Left cardiac atrium (tissue), 4 donors: ENCODE results near the gene SLC29A1. TPM values are rescaled to one million over a fixed set of nuclear protein-coding genes. Genes with fewer than 3 reads are reported as not detected.
"Not testable (repeated sequence)": the region's sequence is repeated elsewhere in the genome, so short reads cannot be mapped to it uniquely, and the experiment has no call there.

Experiments used
- ATAC-seq, 2 donors: fragments of 200-7000 bp; cut with Tn5 transposase; one replicate each; pipeline ENCODE4 v1.9.1; 2020; ENCODE audit warnings: mild to moderate bottlenecking in 2 of 2, moderate library complexity in 2 of 2
- DNase-seq: peaks from one replicate; pipeline ENCODE4 v3.0.0-alpha.2; 2020
- intact Hi-C, 2 donors: fragments of 100-400 bp; cut with DNase I; formaldehyde crosslinking; loops; one replicate each; pipeline versions ENCODE4 v1.14.1 to v1.15.1; 2022 to 2023
- total RNA-seq, 2 donors: library from RNA; stranded (reverse); fragmentation: NEBNext Ultra II Directional; extraction: Animal tissue kit (Norgen Biotek cat#: 25700); gene quantifications; one replicate each; pipeline ENCODE4 v1.2.1, GENCODE V29; 2021
- donor health status: DM: no; HTN: yes; CAD: no.
- donor health status: DM: no; HTN: yes; CAD: no; lungs with severe emphysema.
- donor health status: DM: yes; HTN: yes; CAD: no.
- donor health status: Dilated cardiomyopathy.

Gene SLC29A1
- total RNA-seq, 2 donors from 2014 or later: 115 to 130 TPM

GRCh38 chr6:44230034-44230675 lies 6.8 kb downstream of the SLC29A1 start:
- intact Hi-C loops: loop anchor here (10.0 kb wide), 1 partner anchor 125 kb away; no protein-coding TSS in a partner anchor
- ATAC-seq (no peak), DNase-seq (no peak)

- not testable (repeated sequence) for DNase-seq, ATAC-seq
- intact Hi-C loops: loop anchor here (10.0 kb wide), 1 partner anchor 127 kb away; no protein-coding TSS in a partner anchor
These were observed 8.0 kb downstream of the SLC29A1 start for GRCh38 chr6:44231426-44231825.

GRCh38 chr6:44232676-44233566 lies 9.5 kb downstream of the SLC29A1 start:
- intact Hi-C loops: loop anchor here (10.0 kb wide), 1 partner anchor 128 kb away; no protein-coding TSS in a partner anchor
- ATAC-seq (no peak), DNase-seq (no peak)

GRCh38 chr6:44233567-44234100 lies 10.2 kb downstream of the SLC29A1 start:
- peak; percentile 0 to 1 for ATAC-seq
- DNase-seq: no peak
- intact Hi-C loops: loop anchor here (10.0 kb wide), 1 partner anchor 129 kb away; no protein-coding TSS in a partner anchor

- intact Hi-C loops: loop anchor here (5.0 to 10.0 kb wide), 2 partner anchors 62 to 130 kb away; no protein-coding TSS in a partner anchor
- ATAC-seq (peak; percentile 62 to 67), DNase-seq (peak; percentile 88)
These were observed 11.0 kb downstream of the SLC29A1 start for GRCh38 chr6:44234101-44235025.

DNA sequence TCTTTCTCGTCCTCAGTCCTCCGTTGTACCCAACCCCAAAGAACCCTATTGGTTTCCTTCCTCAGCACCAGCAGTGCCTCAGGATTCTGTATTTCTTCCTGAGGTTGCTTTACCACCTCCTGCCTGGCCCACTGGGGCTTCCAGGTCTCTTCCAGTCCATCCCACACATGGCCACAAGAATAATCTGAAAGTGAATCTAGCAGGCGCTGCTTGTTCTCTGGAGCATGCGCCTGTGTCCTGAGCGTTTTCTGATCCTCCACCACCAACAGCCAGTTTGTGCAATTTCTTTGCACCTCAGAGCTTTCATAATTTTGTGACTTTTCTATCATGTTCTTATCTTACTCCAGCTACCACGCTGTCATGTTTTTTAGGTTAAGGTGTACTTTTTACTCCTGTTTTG lies 11.9 kb downstream of the SLC29A1 start:
- no peak for ATAC-seq
- intact Hi-C loops: loop anchor here (5.0 to 10.0 kb wide), 2 partner anchors 63 to 130 kb away; no protein-coding TSS in a partner anchor
- DNase-seq: no peak

DNA sequence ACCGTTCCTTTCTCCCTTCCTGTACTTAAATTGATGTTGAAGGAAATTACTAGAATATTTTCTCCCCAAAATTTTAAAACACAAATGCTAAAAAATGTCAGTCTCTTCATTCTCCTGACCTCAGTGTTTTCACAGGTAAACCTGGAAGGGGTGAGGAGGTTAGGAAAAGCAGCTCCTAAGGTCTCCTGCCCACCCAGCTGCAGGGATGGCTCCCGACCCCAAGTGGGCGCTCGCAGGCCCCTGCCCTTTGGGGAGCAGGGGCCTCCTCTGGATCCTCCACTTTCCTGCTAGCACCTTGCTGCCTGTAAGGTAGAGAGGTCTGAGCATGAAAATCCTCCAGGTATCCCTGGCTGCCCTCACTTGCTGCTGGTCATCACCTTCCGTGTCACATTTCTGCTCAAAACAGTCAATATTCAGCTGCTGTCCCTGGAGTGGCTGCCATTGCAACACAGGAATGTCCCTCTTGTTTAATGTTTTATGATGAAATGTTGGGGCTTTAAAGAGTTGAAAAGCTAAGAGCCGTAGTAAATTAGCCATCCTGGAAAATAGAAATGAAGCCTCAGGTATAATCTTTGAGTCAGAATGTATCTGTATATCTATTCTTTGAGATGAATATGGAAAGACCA lies 12.6 kb downstream of the SLC29A1 start:
- intact Hi-C loops: loop anchor here (5.0 to 10.0 kb wide), 2 partner anchors 64 to 131 kb away; no protein-coding TSS in a partner anchor
- peak; percentile 7 for DNase-seq
- no peak for ATAC-seq

GRCh38 chr6:44237021-44237812 lies 13.8 kb downstream of the SLC29A1 start:
- ATAC-seq (peak; percentile 80 to 91), DNase-seq (peak; percentile 92)
- intact Hi-C loops: loop anchor here (5.0 to 10.0 kb wide), 2 partner anchors 65 to 132 kb away; no protein-coding TSS in a partner anchor

DNA sequence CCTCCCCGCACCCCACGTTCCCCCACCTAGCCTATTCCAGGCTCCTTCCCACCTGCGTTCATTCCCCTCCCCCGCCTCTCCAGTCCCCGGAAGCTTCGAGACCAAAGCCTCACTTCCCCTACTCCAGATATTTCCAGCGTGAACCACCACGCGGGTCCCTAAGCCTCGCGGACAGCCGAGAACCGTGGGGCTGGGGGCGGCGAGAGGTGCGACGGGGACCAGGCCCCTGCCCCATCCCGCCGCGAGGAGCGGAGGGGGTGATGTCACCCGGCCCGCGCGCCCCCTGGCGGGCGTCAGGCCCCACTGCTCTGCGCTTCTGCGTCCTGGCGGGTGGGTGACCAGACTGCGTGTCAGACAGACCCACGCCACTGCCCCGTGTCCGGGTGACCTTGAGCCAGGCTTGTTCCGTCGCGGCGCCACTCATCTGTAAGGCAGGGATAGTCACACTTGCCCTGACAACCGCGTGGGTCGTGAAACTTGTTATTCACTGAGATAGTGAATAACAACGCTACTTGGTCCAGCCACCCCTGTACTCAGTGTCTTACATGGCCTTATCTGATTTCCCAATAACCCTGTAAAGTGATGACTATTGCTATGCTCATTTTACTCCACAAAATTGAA lies 14.5 kb downstream of the SLC29A1 start:
- intact Hi-C loops: loop anchor here (2.0 to 10.0 kb wide), 3 partner anchors 65 to 133 kb away; no protein-coding TSS in a partner anchor
- peak; percentile 83 for DNase-seq
- peak; percentile 80 to 86 for ATAC-seq

GRCh38 chr6:44238687-44239350 lies 15.4 kb downstream of the SLC29A1 start:
- DNase-seq: peak; percentile 11
- intact Hi-C loops: loop anchor here (2.0 to 10.0 kb wide), 3 partner anchors 66 to 134 kb away; no protein-coding TSS in a partner anchor
- ATAC-seq: no peak

GRCh38 chr6:44243345-44243744 lies 19.9 kb downstream of the SLC29A1 start:
- DNase-seq (peak; percentile 2), ATAC-seq (no peak)
- intact Hi-C loops: no loop called here

DNA sequence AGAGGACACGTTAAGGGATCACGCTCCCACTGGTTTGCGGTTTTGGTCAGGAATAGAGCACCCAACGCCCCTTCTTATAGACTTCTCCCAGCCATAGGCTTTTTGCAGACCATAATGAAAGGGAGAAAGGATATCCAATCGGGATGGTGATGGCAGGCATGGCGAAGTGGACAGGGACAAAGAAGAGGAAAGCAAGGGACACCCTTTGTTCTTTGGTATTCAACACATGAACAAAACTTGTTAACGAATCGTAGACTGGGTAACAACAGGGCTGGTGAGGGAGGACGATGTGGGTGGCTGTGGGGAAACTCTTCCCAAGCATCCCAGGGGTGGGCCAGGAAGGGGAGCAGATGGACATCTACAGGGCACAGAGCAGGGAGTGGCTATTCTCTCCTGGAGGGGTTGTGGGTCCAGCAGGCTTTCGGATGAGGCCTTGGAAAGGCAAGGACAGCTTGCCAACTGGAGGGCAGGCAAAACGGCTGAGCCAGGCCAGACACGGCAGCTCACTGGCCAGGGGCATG lies 22.1 kb downstream of the SLC29A1 start:
- DNase-seq: no peak
- no peak for ATAC-seq
- intact Hi-C loops: no loop called here

DNA sequence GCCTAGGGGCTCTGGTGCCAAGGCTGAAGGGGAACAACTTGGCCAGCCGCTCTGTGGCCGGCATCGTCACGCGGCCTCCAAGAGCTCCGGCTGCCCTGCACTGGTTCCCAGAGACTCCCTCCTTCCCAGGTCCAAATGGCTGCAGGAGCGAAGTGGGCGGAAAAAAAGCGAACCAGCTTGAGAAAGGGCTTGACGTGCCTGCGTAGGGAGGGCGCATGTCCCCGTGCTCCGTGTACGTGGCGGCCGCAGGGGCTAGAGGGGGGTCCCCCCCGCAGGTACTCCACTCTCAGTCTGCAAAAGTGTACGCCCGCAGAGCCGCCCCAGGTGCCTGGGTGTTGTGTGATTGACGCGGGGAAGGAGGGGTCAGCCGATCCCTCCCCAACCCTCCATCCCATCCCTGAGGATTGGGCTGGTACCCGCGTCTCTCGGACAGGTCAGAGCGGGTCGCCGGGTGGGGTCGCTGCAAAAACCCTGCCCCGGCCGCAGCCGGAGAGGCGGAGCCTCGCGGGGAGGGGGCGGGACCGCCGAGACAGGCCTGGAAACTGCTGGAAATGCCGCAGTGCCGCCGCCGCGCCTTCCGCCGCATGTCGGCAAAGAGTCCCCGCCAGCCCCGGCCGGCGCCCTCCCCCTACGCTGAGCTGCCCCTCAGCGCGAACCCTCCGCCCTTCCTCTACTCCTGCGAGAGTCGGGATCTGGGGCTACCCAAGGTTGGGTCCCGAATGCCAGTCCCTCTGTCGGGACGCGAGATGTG lies 22.7 kb downstream of the SLC29A1 start:
- ATAC-seq: peak; percentile 81 to 86
- DNase-seq: peak; percentile 93
- intact Hi-C loops: no loop called here

GRCh38 chr6:44246663-44247337 lies 23.4 kb downstream of the SLC29A1 start, which contains the start of gene HSP90AB1:
Gene HSP90AB1, plus strand, starts transcription at chr6:44247101. Its CDS starts 1,529 bp downstream, at chr6:44248630.
- intact Hi-C loops: no loop called here
- peak; percentile 87 to 90 for ATAC-seq

More at GRCh38 chr6:44246663-44247337, 23.4 kb downstream of the SLC29A1 start, which contains the start of gene HSP90AB1:
- peak; percentile 95 for DNase-seq
